Lower lobe of right lung (tissue), 2 donors: ENCODE results near the gene HSPA5. TPM values are rescaled to one million over a fixed set of nuclear protein-coding genes. Genes with fewer than 3 reads are reported as not detected.
A peak's percentile ranks its signal among the peaks of the same experiment; 100 is the strongest.

Source experiments
- ATAC-seq, 2 donors: fragments of 200-7000 bp; cut with Tn5 transposase; one replicate each; pipeline ENCODE4 v1.9.1; 2020 to 2022; ENCODE audit warnings: mild to moderate bottlenecking in 2 of 2, moderate library complexity in 2 of 2
- DNase-seq: peaks from one replicate; pipeline ENCODE4 v3.0.0-alpha.2; 2020
- H3K27ac ChIP-seq: fragments of 200-600 bp; one replicate; pipeline ENCODE4 v1.8.0; 2022
- H3K27me3 ChIP-seq: fragments of 200-600 bp; one replicate; pipeline ENCODE4 v1.8.0; 2022; ENCODE audit warnings: low read depth
- H3K36me3 ChIP-seq: fragments of 200-600 bp; one replicate; pipeline ENCODE4 v1.8.0; 2022; ENCODE audit warnings: mild to moderate bottlenecking
- H3K4me1 ChIP-seq: fragments of 200-600 bp; one replicate; pipeline ENCODE4 v1.8.0; 2022
- H3K4me3 ChIP-seq: fragments of 200-600 bp; one replicate; pipeline ENCODE4 v1.8.0; 2022; ENCODE audit warnings: mild to moderate bottlenecking
- H3K9me3 ChIP-seq: fragments of 200-600 bp; one replicate; pipeline ENCODE4 v1.8.0; 2022
- CTCF ChIP-seq: fragments of 200-600 bp; IDR thresholded peaks from one replicate; pipeline ENCODE4 v1.8.0; 2022; ENCODE audit warnings: antibody characterized with exemption, mild to moderate bottlenecking
- intact Hi-C: fragments of 100-400 bp; cut with DNase I; formaldehyde crosslinking; loops from one replicate; pipeline ENCODE4 v1.11.0; 2022
- total RNA-seq: library from RNA; stranded (reverse); fragmentation: NEBNext Ultra II Directional; extraction: Animal tissue kit (Norgen Biotek cat#: 25700); gene quantifications from one replicate; pipeline ENCODE4 v1.2.1, GENCODE V29; 2021
- donor health status: DM: no; HTN: yes; CAD: no; lungs with severe emphysema.

The HSPA5 gene
- total RNA-seq, 1 donor from 2014 or later = 201 TPM

GRCh38 chr9:125254231-125254630 is 13.1 kb upstream of the HSPA5 start:
- DNase-seq = no peak
- Histone ChIP-seq H3K36me3 (no peaks in the 10 kb centered on the region), H3K4me3 (no peak overlapping the region), H3K9me3 (no peaks in the 10 kb centered on the region), H3K27me3 (no peaks in the 10 kb centered on the region), H3K27ac (no peak overlapping the region), H3K4me1 (no peaks in the 10 kb centered on the region)
- no peak for TF ChIP-seq CTCF
- no peak for ATAC-seq
- intact Hi-C loops = no loop called here

GRCh38 chr9:125246261-125246667 is 5.1 kb upstream of the HSPA5 start:
- H3K27me3 ChIP-seq = no peaks in the 10 kb centered on the region
- no peaks in the 10 kb centered on the region for H3K9me3 ChIP-seq
- no peak for TF ChIP-seq CTCF
- H3K4me1 ChIP-seq = peaks cover 6% of the 10 kb centered on the region
- no peaks in the 10 kb centered on the region for H3K36me3 ChIP-seq
- no peak for DNase-seq
- no peak overlapping the region for H3K4me3 ChIP-seq
- intact Hi-C loops = no loop called here
- no peak overlapping the region for H3K27ac ChIP-seq
- ATAC-seq = no peak

GRCh38 chr9:125243792-125244260 is 2.7 kb upstream of the HSPA5 start:
- no peak for ATAC-seq
- peaks cover 11% of the 10 kb centered on the region for H3K36me3 ChIP-seq
- no peak overlapping the region for H3K27ac ChIP-seq
- H3K9me3 ChIP-seq = no peaks in the 10 kb centered on the region
- no peak overlapping the region for H3K4me3 ChIP-seq
- H3K4me1 ChIP-seq = peaks cover 19% of the 10 kb centered on the region
- intact Hi-C loops = no loop called here
- no peaks in the 10 kb centered on the region for H3K27me3 ChIP-seq
- no peak for TF ChIP-seq CTCF
- DNase-seq = no peak

- H3K27ac ChIP-seq = peak overlapping the region; percentile 97
- DNase-seq (peak; percentile 53), ATAC-seq (peak; percentile 2 to 22)
- H3K4me3 ChIP-seq = peak overlapping the region; percentile 92
- no peak for TF ChIP-seq CTCF
- no peaks in the 10 kb centered on the region for H3K27me3 ChIP-seq
- H3K9me3 ChIP-seq = no peaks in the 10 kb centered on the region
- H3K4me1 ChIP-seq = peaks cover 36% of the 10 kb centered on the region
- intact Hi-C loops = no loop called here
- peaks cover 29% of the 10 kb centered on the region for H3K36me3 ChIP-seq
These were observed 958 bp upstream of the HSPA5 start for GRCh38 chr9:125241863-125242739.

- ATAC-seq = peak; percentile 40 to 42
- no peak for TF ChIP-seq CTCF
- Histone ChIP-seq H3K27me3 (no peaks in the 10 kb centered on the region), H3K36me3 (peaks cover 43% of the 10 kb centered on the region), H3K27ac (peak overlapping the region; percentile 97), H3K9me3 (no peaks in the 10 kb centered on the region), H3K4me1 (peaks cover 51% of the 10 kb centered on the region), H3K4me3 (peak overlapping the region; percentile 92)
- DNase-seq = no peak
- intact Hi-C loops = no loop called here
These were observed 519 bp downstream of the HSPA5 start for GRCh38 chr9:125240649-125240999.
